HepG2 (cell line): Measurements from ENCODE around the gene EPHA2. TPM values are rescaled to one million over a fixed set of nuclear protein-coding genes. Genes with fewer than 3 reads are reported as not detected.

Experiments
- ARNTL ChIP-seq: sonication (generic); formaldehyde crosslinking; IDR thresholded peaks from 2 replicates; pipeline ENCODE4 v1.4.0; 2020; ENCODE audit warnings: mild to moderate bottlenecking, missing genetic modification reagents
- CERS6 ChIP-seq: sonication (generic); formaldehyde crosslinking; IDR thresholded peaks from 2 replicates; pipeline ENCODE4 v1.5.0; 2020; ENCODE audit warnings: missing genetic modification reagents
- HMG20A ChIP-seq: IDR thresholded peaks from 2 replicates; pipeline ENCODE4 v1.6.1; 2016; ENCODE audit warnings: borderline replicate concordance
- NAIF1 ChIP-seq: sonication (generic); formaldehyde crosslinking; IDR thresholded peaks from 2 replicates; pipeline ENCODE4 v1.5.0; 2020; ENCODE audit warnings: mild to moderate bottlenecking, missing genetic modification reagents, borderline replicate concordance
- NCOR1 ChIP-seq: fragments of 200-600 bp; sonication (generic); IDR thresholded peaks from 2 replicates; pipeline ENCODE4 v1.7.0; 2017; ENCODE audit warnings: antibody characterized with exemption, low read length, borderline replicate concordance
- NFIC ChIP-seq: IDR thresholded peaks from 2 replicates; pipeline ENCODE4 v1.6.1; 2012; ENCODE audit warnings: mild to moderate bottlenecking, low read length, inconsistent platforms
- PITX1 ChIP-seq: sonication (generic); formaldehyde crosslinking; IDR thresholded peaks from 2 replicates; pipeline ENCODE4 v1.5.1; 2020; ENCODE audit warnings: mild to moderate bottlenecking, missing genetic modification reagents
- RORA ChIP-seq: sonication (generic); formaldehyde crosslinking; IDR thresholded peaks from 2 replicates; pipeline ENCODE4 v1.5.0; 2020; ENCODE audit warnings: mild to moderate bottlenecking, missing genetic modification reagents, moderate library complexity
- SNRNP70 ChIP-seq: fragments of 200-400 bp; formaldehyde crosslinking; IDR thresholded peaks from 2 replicates; pipeline ENCODE4 v1.6.1; 2017; ENCODE audit warnings: mild to moderate bottlenecking, low read depth, low read length, moderate library complexity
- STAG1 ChIP-seq: sonication (generic); formaldehyde crosslinking; IDR thresholded peaks from 2 replicates; pipeline ENCODE4 v1.4.0; 2020; ENCODE audit warnings: missing genetic modification reagents
- TOE1 ChIP-seq: sonication (generic); formaldehyde crosslinking; IDR thresholded peaks from 2 replicates; pipeline ENCODE4 v1.4.0; 2020; ENCODE audit warnings: mild to moderate bottlenecking, missing genetic modification reagents
- ZGPAT ChIP-seq: IDR thresholded peaks from 2 replicates; pipeline ENCODE4 v1.6.1; 2016; ENCODE audit warnings: mild to moderate bottlenecking
- ZNF232 ChIP-seq: sonication (generic); formaldehyde crosslinking; IDR thresholded peaks from 2 replicates; pipeline ENCODE4 v1.4.0; 2020; ENCODE audit warnings: missing genetic modification reagents, borderline replicate concordance
- ZNF431 ChIP-seq: sonication (generic); formaldehyde crosslinking; IDR thresholded peaks from 2 replicates; pipeline ENCODE4 v1.9.0; 2022; ENCODE audit warnings: missing genetic modification reagents, low read depth, mild to moderate bottlenecking, borderline replicate concordance
- ZNF558 ChIP-seq: sonication (generic); formaldehyde crosslinking; IDR thresholded peaks from 2 replicates; pipeline ENCODE4 v1.9.0; 2022; ENCODE audit warnings: mild to moderate bottlenecking, missing genetic modification reagents, borderline replicate concordance
- ZNF609 ChIP-seq: sonication (generic); formaldehyde crosslinking; IDR thresholded peaks from 2 replicates; pipeline ENCODE4 v1.4.0; 2020; ENCODE audit warnings: mild to moderate bottlenecking, missing genetic modification reagents, borderline replicate concordance
- ZNF619 ChIP-seq: sonication (generic); formaldehyde crosslinking; IDR thresholded peaks from 2 replicates; pipeline ENCODE4 v1.4.0; 2020; ENCODE audit warnings: mild to moderate bottlenecking, missing genetic modification reagents
- ZNF703 ChIP-seq: sonication (generic); formaldehyde crosslinking; IDR thresholded peaks from 2 replicates; pipeline ENCODE4 v1.5.1; 2020; ENCODE audit warnings: missing genetic modification reagents, mild to moderate bottlenecking, moderate library complexity, borderline replicate concordance
- ZNF740 ChIP-seq: sonication (generic); formaldehyde crosslinking; IDR thresholded peaks from 2 replicates; pipeline ENCODE4 v1.4.0; 2020; ENCODE audit warnings: missing genetic modification reagents
- ZNF782 ChIP-seq: sonication (generic); formaldehyde crosslinking; IDR thresholded peaks from 2 replicates; pipeline ENCODE4 v1.4.0; 2020; ENCODE audit warnings: missing genetic modification reagents, mild to moderate bottlenecking, borderline replicate concordance
- polyA plus RNA-seq, 8 experiments: library from polyadenylated mRNA; depleted of rRNA in 3 of 8; stranded (reverse) in 7 of 8; unstranded in 1 of 8; fragments of >200 nt; fragmentation: Illumina TruSeq in 4 of 8; extraction: Trizol in 4 of 8; gene quantifications; 2 replicates each; pipeline versions ENCODE4 v1.2.1 to v1.2.3, GENCODE V29; 2011 to 2016; ENCODE audit warnings: low read depth in 4 of 8, missing spikeins in 1 of 8, mixed read lengths in 1 of 8; ENCODE audit not compliant: insufficient read depth in 1 of 8
- total RNA-seq, 5 experiments: library from RNA; depleted of rRNA; stranded (reverse); fragments of >200 nt; fragmentation: Illumina TruSeq; extraction: Trizol; gene quantifications; 2 replicates each; pipeline ENCODE4 v1.2.3, GENCODE V29; 2016; ENCODE audit warnings: low read depth in 1 of 5

Gene EPHA2
- total and polyA plus RNA-seq, 2 of the 13 experiments (the other 11 are each of a cell fraction or from before 2014, with no cell fraction given) = 33.6 to 53.6 TPM

- no peak for TF ChIP-seq STAG1
- peak; percentile 14; the same call in 1 of the 2 replicates for TF ChIP-seq ZNF232 (CRISPR knock-in tag)
- TF ChIP-seq CERS6 = no peak
- TF ChIP-seq RORA (CRISPR knock-in tag) = no peak
- no peak for TF ChIP-seq ZNF619
- TF ChIP-seq NAIF1 (CRISPR knock-in tag) = no peak
- peak; percentile 57; the same call in 1 of the 2 replicates for TF ChIP-seq ZNF609 (CRISPR knock-in tag)
- TF ChIP-seq ZNF431 = no peak
- TF ChIP-seq ZNF703 (CRISPR knock-in tag) = no peak
- no peak for TF ChIP-seq ZNF782
- TF ChIP-seq ZNF558 = no peak
- peak; percentile 78 for TF ChIP-seq PITX1
- TF ChIP-seq ZNF740 (CRISPR knock-in tag) = no peak; the same call in 1 of the 2 replicates
- TF ChIP-seq TOE1 (CRISPR knock-in tag) = no peak
- TF ChIP-seq NFIC = no peak
- TF ChIP-seq NCOR1 = no peak
- TF ChIP-seq ZGPAT (CRISPR knock-in tag) = peak; percentile 86
- peak; percentile 48; the same call in 1 of the 2 replicates for TF ChIP-seq ARNTL
- TF ChIP-seq SNRNP70 = no peak
- TF ChIP-seq HMG20A (CRISPR knock-in tag) = peak; percentile 38; the same call in 1 of the 2 replicates
These were observed 26.2 kb upstream of the EPHA2 start (continued) for GRCh38 chr1:16181887-16182719.
